ENCODE results near the gene NAV3.

Gene NAV3

DNA sequence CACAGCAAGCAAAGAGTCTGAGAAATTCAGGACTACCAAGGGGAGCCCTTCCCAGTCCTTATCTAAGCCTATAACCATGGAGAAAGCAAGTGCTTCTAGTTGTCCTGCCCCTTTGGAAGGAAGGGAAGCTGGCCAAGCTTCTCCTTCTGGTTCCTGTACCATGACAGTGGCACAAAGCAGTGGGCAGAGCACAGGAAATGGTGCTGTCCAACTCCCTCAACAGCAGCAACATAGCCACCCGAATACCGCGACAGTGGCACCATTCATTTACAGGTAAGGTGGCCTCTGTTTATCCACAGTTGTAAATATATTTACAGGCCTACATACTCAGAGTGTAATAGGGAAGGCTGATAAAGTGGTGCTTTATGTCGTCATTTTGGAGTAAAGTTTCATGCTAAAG, 176.5 kb downstream of the NAV3 start:
- Mint-ChIP-seq H3K9me3 (peaks cover 8% of the 10 kb centered on the region), H3K4me3 (no peak overlapping the region), H3K27ac (no peak overlapping the region), H3K36me3 (no peaks in the 10 kb centered on the region), H3K4me1 (no peaks in the 10 kb centered on the region)
- DNase-seq (ENCODE audit: low spot score in 2 of 2) (no peak), ATAC-seq (no peak)

DNA sequence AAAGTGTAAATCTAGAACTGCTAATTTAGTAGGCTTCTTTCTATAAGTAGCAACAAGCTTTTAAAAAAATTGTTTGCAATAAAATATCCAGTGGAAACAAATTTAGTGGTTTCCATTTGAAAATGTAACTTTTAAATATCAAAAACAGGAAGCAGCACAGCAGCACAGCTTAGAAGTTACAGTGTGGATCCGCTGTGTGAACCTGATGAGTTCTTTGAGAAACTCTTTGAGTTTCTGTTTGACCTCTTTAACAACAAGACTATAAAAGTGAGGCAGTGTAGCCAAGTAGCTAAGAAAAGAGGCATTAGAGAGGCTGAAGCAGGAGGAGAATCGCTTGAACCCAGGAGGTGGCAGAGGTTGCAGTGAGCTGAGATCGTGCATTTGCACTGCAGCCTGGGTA, 178.3 kb downstream of the NAV3 start:
- ATAC-seq (no peak), DNase-seq (ENCODE audit: low spot score in 2 of 2) (no peak)
- Mint-ChIP-seq H3K4me3 (no peak overlapping the region), H3K36me3 (no peaks in the 10 kb centered on the region), H3K27ac (no peak overlapping the region), H3K9me3 (peaks cover 12% of the 10 kb centered on the region), H3K4me1 (no peaks in the 10 kb centered on the region)

DNA sequence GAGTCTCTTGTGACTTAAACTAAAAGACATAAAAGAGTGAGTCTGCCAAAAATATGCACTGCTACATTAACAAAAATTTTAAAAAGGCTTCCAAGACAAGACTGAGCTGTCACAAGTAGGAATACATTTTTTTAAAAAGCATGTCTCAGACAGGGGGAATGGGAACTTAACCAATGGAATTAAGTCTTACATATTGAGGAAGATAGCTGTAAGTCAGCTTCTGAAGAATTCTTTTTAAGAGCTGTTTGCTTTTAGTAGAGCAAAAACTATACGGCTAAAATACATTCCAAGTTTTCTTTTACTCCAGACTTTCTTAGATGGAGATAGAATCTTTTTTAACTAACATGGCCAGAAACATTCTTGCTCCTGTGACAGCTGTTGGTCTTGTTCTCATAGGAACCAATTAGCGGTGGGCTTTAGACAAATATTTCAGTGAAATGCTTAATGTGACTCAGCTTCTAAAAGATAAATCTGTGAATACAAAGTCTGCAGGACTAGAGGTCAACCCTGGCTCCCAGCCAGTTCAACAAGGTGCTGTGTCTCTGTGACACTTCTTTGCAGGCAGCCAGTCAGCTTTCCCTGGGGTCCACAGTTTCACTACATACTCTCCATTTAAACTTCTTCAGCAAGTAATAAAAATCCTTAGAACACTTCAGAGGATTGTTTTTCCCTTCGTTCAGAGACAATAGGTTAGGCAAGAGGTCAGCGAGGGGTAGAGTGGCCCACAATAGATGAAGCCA, 187.6 kb downstream of the NAV3 start:
- H3K36me3 Mint-ChIP-seq: no peaks in the 10 kb centered on the region
- ATAC-seq (no peak), DNase-seq (ENCODE audit: low spot score in 2 of 2) (no peak)
- H3K9me3 Mint-ChIP-seq: peaks cover 6% of the 10 kb centered on the region
- H3K27ac Mint-ChIP-seq: no peak overlapping the region
- H3K4me1 Mint-ChIP-seq: no peaks in the 10 kb centered on the region
- no peak overlapping the region for H3K4me3 Mint-ChIP-seq

DNA sequence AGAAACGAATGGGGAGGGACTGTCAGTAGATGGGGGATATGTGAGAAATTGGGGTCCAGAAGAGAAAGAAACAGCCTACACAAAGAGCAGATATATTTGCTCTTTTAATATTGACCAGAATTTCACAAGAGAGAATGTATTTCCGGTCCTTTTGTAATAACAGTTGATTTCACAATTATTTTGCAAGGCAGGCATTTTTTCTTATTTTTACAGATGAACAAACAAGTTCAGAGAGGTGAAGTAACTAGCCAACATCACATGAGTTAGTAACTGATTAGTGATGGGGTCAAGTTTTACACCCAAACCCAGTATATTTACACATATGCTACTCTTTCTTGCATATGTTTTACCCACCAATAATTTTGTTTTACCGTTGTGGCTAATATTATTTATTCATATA, 188.2 kb downstream of the NAV3 start:
- no peaks in the 10 kb centered on the region for H3K36me3 Mint-ChIP-seq
- H3K4me1 Mint-ChIP-seq: no peaks in the 10 kb centered on the region
- DNase-seq (ENCODE audit: low spot score in 2 of 2): no peak
- no peak for ATAC-seq
- peaks cover 8% of the 10 kb centered on the region for H3K9me3 Mint-ChIP-seq
- no peak overlapping the region for H3K27ac Mint-ChIP-seq
- H3K4me3 Mint-ChIP-seq: no peak overlapping the region

DNA sequence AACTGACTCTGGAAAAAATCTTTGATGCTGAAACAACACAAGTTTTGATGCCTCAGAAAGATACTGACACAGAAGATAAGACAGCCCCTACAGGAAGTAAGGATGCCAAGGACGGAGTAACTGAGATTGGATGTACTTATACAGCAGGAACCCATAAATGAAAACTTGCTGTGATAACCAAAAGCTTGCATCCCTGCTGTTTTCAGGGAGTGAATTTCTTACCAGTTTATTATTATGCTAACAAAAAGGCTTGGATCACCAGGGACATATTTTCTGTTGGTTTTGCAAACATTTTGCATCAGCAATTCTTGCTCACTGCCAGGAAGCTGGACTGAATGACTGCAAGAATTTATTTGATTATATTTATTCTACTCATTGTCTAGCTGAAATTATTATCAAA, 197.7 kb downstream of the NAV3 start:
- H3K4me1 Mint-ChIP-seq: no peaks in the 10 kb centered on the region
- no peak overlapping the region for H3K27ac Mint-ChIP-seq
- no peak for ATAC-seq
- H3K4me3 Mint-ChIP-seq: no peak overlapping the region
- H3K9me3 Mint-ChIP-seq: peaks cover 23% of the 10 kb centered on the region
- DNase-seq (ENCODE audit: low spot score in 2 of 2): no peak
- H3K36me3 Mint-ChIP-seq: no peaks in the 10 kb centered on the region

DNA sequence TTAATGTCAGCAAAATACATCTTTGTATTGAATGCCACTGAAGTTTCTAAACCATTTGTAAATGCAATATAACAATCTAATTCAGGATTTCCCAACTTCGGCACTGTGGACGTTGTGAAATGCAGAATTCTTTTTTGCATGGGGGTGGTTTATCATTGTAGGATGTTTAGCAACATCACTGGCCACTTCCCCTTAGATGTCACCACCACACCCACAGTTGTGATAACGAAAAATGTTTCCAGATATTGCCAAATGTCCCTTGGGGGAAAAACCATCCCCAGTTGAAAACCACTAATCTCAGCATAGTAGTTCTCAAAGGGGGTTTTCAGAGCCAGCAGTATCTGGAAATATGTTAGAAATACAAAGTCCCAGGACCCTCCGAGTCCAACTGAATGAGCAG, 203.3 kb downstream of the NAV3 start:
- H3K4me1 Mint-ChIP-seq: no peaks in the 10 kb centered on the region
- H3K4me3 Mint-ChIP-seq: no peak overlapping the region
- no peak overlapping the region for H3K27ac Mint-ChIP-seq
- peaks cover 18% of the 10 kb centered on the region for H3K9me3 Mint-ChIP-seq
- no peak for ATAC-seq
- no peaks in the 10 kb centered on the region for H3K36me3 Mint-ChIP-seq
- DNase-seq (ENCODE audit: low spot score in 2 of 2): no peak

DNA sequence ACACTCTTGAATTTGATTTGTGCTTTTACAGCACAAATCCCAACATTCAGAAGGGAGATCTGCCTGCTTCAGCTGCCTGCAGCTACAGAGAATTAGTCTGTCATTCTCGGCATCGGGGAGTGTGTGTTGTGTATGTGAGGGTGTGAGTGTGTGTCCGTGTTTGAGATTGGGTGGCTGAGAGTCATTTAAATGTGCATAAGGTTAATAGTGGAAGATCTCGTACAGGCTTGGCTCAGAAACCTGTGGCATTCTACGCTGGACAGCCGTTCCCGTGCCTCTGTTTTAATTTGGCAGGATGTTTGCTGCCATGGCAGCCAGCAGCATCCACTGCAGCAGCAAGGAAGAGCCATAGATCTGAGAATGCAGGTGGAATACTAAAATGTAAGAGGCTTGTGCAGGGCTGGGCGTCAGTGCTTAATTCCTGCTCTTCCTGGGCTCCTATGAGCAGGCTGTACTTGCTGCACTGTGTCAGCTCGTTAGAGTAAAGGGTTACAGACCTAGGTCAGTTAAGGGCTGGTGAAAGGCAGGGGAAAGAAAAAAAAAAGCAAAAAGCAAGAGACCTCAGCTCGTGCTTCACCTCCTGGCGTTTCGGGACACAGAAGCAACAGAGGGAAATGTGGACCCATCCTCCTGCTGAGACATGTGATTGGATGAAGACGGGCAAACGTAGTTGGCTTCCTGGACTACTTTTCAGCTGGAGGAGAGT, 205.4 kb downstream of the NAV3 start:
- Mint-ChIP-seq H3K27ac (no peak overlapping the region), H3K36me3 (no peaks in the 10 kb centered on the region), H3K4me3 (no peak overlapping the region), H3K9me3 (peaks cover 18% of the 10 kb centered on the region), H3K4me1 (no peaks in the 10 kb centered on the region)
- no peak for DNase-seq (ENCODE audit: low spot score in 2 of 2)
- no peak for ATAC-seq

DNA sequence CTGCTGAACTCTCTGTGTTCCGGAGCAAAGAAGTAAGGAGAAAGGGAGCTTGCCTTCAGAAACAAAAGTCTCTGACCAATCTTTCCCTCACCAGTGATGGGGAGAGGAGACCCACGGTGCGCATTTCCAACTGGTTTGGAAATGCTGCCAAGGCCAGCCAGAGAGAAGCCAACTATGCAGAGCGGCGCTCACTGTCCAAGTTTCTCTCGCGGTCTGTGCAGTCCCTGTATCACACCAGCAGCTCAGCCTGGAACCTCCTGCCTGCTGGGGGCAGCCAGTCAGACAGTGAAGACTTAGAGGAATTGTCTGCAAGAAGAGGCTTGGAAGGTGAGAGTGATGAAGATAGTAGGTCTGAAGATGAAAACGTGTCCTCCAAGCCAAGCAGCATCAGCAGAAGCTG, 206.2 kb downstream of the NAV3 start:
- no peak overlapping the region for H3K27ac Mint-ChIP-seq
- no peaks in the 10 kb centered on the region for H3K36me3 Mint-ChIP-seq
- peaks cover 20% of the 10 kb centered on the region for H3K9me3 Mint-ChIP-seq
- H3K4me3 Mint-ChIP-seq: no peak overlapping the region
- no peak for DNase-seq (ENCODE audit: low spot score in 2 of 2)
- no peaks in the 10 kb centered on the region for H3K4me1 Mint-ChIP-seq
- ATAC-seq: no peak

DNA sequence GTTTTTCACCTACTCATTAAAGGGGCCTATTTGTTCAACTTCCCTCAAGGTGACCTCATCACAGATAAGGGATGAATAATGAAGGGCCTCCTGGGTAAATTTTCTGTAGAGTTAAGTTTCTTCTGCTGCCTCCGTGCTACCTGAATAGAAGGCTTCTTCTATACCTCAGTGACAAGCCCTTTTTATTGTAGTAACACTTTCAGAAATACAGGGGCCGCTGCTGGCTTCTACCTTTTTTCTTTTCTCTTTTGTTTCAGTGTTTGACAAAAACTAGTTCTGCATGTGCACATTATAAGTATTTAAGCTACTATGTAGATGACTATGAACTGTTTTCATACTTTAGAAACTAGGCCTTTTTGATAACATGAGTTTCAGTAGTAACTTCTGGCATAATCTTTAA, 207.0 kb downstream of the NAV3 start:
- Mint-ChIP-seq H3K27ac (no peak overlapping the region), H3K4me3 (no peak overlapping the region), H3K9me3 (peaks cover 20% of the 10 kb centered on the region), H3K4me1 (no peaks in the 10 kb centered on the region), H3K36me3 (no peaks in the 10 kb centered on the region)
- no peak for DNase-seq (ENCODE audit: low spot score in 2 of 2)
- no peak for ATAC-seq

DNA sequence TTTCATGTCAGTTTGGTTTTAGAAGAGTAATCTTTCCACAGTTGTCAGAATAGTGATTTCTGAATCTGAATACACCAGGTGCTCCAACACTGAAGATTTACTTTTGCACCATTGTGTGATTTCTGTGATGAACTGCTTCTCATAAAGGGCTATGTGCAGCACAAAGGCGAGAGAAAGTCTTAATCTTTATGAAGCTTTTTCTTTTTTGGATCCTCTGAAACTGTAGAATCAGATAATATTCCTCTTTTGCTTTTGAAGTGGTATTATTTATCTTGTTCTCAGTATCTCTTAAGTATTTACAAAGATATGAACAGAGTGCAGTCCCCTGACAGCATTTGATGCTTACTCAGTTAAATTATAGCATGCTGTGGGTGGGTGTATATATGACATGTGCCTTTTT, 207.8 kb downstream of the NAV3 start:
- Mint-ChIP-seq H3K4me1 (no peaks in the 10 kb centered on the region), H3K27ac (no peak overlapping the region), H3K4me3 (no peak overlapping the region), H3K9me3 (peaks cover 17% of the 10 kb centered on the region), H3K36me3 (no peaks in the 10 kb centered on the region)
- no peak for ATAC-seq
- DNase-seq (ENCODE audit: low spot score in 2 of 2): no peak

DNA sequence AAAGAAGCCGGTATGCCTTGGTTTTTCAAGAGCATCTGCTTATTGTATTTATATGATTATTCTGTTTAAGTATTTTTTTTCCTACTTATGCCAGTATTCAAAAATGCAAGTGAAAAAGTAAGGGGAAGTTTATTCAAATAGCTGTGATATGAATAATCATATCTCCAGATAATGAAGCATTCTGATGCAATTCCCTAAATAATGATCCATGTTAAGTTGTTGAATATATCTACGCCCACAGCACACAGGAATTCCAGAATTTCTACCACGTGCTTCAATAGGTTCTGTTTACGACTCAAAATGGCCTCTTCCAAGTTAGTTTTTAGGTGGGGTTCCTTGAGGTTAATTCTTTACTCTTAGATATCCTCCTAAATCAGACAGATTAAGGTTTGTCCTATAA, 208.3 kb downstream of the NAV3 start:
- no peaks in the 10 kb centered on the region for H3K36me3 Mint-ChIP-seq
- H3K4me3 Mint-ChIP-seq: no peak overlapping the region
- H3K4me1 Mint-ChIP-seq: no peaks in the 10 kb centered on the region
- DNase-seq (ENCODE audit: low spot score in 2 of 2) (no peak), ATAC-seq (no peak)
- peaks cover 15% of the 10 kb centered on the region for H3K9me3 Mint-ChIP-seq
- no peak overlapping the region for H3K27ac Mint-ChIP-seq

DNA sequence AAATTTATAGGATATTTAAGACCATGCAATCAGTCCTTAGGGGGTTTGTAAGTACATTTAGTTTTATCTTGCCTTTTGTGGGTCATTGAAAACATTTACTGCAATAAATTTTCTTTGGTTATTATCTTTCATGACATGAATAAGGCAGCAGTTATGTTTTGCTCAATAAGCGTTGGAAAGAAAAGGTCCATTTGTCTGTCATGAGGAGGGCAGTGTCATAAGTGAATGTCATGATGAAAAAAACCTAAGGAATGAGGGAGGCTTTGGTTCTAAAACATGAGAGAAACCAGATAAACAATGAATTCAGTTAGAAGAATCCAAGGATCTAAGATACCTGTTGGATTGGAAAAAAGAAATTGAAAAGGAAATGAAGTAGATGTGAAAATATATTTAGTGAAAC, 209.4 kb downstream of the NAV3 start:
- Mint-ChIP-seq H3K36me3 (no peaks in the 10 kb centered on the region), H3K27ac (no peak overlapping the region), H3K4me3 (no peak overlapping the region), H3K4me1 (no peaks in the 10 kb centered on the region), H3K9me3 (peaks cover 18% of the 10 kb centered on the region)
- ATAC-seq (no peak), DNase-seq (ENCODE audit: low spot score in 2 of 2) (no peak)

DNA sequence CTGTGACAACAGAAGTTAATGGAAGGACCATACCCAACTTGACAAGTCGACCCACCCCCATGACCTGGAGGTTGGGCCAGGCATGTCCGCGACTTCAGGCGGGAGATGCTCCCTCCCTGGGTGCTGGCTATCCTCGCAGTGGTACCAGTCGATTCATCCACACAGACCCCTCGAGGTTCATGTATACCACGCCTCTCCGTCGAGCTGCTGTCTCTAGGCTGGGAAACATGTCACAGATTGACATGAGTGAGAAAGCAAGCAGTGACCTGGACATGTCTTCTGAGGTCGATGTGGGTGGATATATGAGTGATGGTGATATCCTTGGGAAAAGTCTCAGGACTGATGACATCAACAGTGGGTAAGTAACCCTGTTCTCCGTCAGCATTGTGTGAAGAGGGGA, 220.1 kb downstream of the NAV3 start:
- Mint-ChIP-seq H3K4me3 (no peak overlapping the region), H3K9me3 (peaks cover 27% of the 10 kb centered on the region), H3K36me3 (no peaks in the 10 kb centered on the region), H3K4me1 (no peaks in the 10 kb centered on the region), H3K27ac (no peak overlapping the region)
- ATAC-seq: no peak
- DNase-seq (ENCODE audit: low spot score in 2 of 2): no peak

DNA sequence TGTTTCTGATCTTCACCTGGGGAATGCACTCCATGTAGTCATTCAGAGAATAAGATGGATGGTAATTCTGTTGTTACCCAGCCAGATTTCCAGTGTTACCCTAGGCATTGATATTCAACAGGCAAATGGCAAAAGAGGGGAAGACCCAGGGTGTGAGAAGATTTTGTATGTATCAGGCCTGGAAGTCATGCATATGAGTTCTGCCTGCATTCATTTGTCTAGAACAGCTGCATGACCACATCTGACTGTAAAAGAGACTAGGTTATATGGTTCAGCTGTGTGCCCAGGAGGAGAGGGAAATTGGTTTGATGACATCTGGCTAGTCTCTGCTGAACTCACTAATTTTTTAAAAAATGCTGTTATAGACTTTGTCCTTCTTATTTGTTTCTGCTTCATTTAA, 224.9 kb downstream of the NAV3 start:
- Mint-ChIP-seq H3K27ac (no peak overlapping the region), H3K36me3 (no peaks in the 10 kb centered on the region), H3K9me3 (peaks cover 14% of the 10 kb centered on the region), H3K4me1 (no peaks in the 10 kb centered on the region), H3K4me3 (no peak overlapping the region)
- ATAC-seq: no peak
- DNase-seq (ENCODE audit: low spot score in 2 of 2): no peak

DNA sequence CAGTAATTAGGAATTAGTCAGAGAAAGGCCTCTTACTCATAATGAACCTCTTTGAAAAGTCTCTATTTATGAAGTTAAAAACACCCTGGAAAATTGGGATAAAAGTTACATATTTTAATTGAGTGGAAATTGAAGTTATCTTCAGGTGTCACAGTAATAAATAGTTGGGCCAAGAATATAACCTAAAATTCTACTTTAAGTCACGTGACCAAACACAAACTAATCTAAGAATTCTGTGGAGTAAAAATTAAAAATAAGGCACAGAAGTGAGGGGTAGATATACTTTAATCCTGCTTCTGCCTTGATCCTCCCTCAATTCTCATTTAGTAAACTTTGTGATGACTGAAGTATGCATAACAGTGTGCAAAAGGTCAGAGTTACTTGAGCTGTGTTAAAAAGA, 226.4 kb downstream of the NAV3 start:
- H3K36me3 Mint-ChIP-seq: no peaks in the 10 kb centered on the region
- no peak for ATAC-seq
- no peak overlapping the region for H3K4me3 Mint-ChIP-seq
- H3K4me1 Mint-ChIP-seq: no peaks in the 10 kb centered on the region
- H3K27ac Mint-ChIP-seq: no peak overlapping the region
- DNase-seq (ENCODE audit: low spot score in 2 of 2): no peak
- H3K9me3 Mint-ChIP-seq: peaks cover 16% of the 10 kb centered on the region

DNA sequence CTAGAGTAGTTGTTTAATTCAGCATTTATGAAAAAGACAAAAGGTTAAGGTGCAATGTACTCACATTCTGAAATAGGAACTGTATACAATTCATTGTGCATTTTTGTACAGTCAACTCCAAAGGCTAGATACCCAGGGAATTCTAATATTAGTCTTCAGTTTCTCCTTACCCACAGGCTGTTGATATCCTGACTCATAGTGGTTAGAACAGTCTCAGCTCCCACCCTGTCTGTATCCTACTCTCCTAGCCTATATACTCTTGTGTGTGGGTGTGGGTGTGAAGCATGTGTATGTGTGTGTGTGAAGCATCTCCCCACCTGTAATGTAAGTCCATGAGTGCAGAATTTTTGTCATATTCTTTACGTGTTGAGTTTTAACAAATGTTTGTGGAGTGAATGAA, 229.5 kb downstream of the NAV3 start:
- no peak overlapping the region for H3K4me3 Mint-ChIP-seq
- H3K27ac Mint-ChIP-seq: no peak overlapping the region
- H3K36me3 Mint-ChIP-seq: no peaks in the 10 kb centered on the region
- DNase-seq (ENCODE audit: low spot score in 2 of 2) (no peak), ATAC-seq (no peak)
- H3K9me3 Mint-ChIP-seq: peaks cover 7% of the 10 kb centered on the region
- no peaks in the 10 kb centered on the region for H3K4me1 Mint-ChIP-seq
